Activated B cell treated with CpG ODN at 0.5 μM for 24 hours (primary cell): ENCODE measurements around the gene FGFR3. TPM values are rescaled to one million over a fixed set of nuclear protein-coding genes. Genes with fewer than 3 reads are reported as not detected.
"Not testable (repeated sequence)": the region's sequence is repeated elsewhere in the genome, so short reads cannot be mapped to it uniquely, and the experiment has no call there.

Experiments
- ATAC-seq: fragments of 200-7000 bp; cut with Tn5 transposase; one replicate; pipeline ENCODE4 v1.10.0; 2021; ENCODE audit warnings: low read depth, mild to moderate bottlenecking, moderate library complexity
- CTCF ChIA-PET: fragments of 350-600 bp; sonication (Branson Sonifier 250); formaldehyde crosslinking; loops from one replicate; lab custom pipeline; 2021; ENCODE audit warnings: antibody characterized with exemption; lab: Charles Lee
- POLR2A ChIA-PET: fragments of 350-600 bp; sonication (Branson Sonifier 250); formaldehyde crosslinking; loops from one replicate; lab custom pipeline; 2021; ENCODE audit warnings: antibody characterized with exemption; lab: Charles Lee
- DNase-seq: peaks from one replicate; pipeline ENCODE4 v3.0.0; 2022
- H3K27ac Mint-ChIP-seq: one replicate; pipeline ENCODE4 v1.8.0; 2020; ENCODE audit warnings: mixed read lengths
- H3K27me3 Mint-ChIP-seq: one replicate; pipeline ENCODE4 v1.8.0; 2021; ENCODE audit warnings: mixed read lengths
- H3K36me3 Mint-ChIP-seq: one replicate; pipeline ENCODE4 v1.8.0; 2021; ENCODE audit warnings: low read depth, mixed read lengths
- H3K4me1 Mint-ChIP-seq: one replicate; pipeline ENCODE4 v1.8.0; 2021; ENCODE audit warnings: mixed read lengths
- H3K4me3 Mint-ChIP-seq: one replicate; pipeline ENCODE4 v1.8.0; 2020; ENCODE audit warnings: mild to moderate bottlenecking, mixed read lengths
- H3K9me3 Mint-ChIP-seq: one replicate; pipeline ENCODE4 v1.8.0; 2020; ENCODE audit warnings: mixed read lengths
- intact Hi-C: fragments of 100-400 bp; cut with micrococcal nuclease; formaldehyde crosslinking; loops from one replicate; pipeline ENCODE4 v1.15.1; 2024
- total RNA-seq: library from RNA; stranded (reverse); gene quantifications from 2 replicates; pipeline ENCODE4 v1.2.3, GENCODE V29; 2022
- TF ChIP-seq, protein P1 (sequence below): fragments of 200-600 bp; IDR thresholded peaks from one replicate; pipeline ENCODE4 v1.8.0; 2022; ENCODE audit warnings: antibody characterized with exemption, mild to moderate bottlenecking

FGFR3 gene
- total RNA-seq, 1 donor from 2014 or later, result 0.40 TPM

DNA sequence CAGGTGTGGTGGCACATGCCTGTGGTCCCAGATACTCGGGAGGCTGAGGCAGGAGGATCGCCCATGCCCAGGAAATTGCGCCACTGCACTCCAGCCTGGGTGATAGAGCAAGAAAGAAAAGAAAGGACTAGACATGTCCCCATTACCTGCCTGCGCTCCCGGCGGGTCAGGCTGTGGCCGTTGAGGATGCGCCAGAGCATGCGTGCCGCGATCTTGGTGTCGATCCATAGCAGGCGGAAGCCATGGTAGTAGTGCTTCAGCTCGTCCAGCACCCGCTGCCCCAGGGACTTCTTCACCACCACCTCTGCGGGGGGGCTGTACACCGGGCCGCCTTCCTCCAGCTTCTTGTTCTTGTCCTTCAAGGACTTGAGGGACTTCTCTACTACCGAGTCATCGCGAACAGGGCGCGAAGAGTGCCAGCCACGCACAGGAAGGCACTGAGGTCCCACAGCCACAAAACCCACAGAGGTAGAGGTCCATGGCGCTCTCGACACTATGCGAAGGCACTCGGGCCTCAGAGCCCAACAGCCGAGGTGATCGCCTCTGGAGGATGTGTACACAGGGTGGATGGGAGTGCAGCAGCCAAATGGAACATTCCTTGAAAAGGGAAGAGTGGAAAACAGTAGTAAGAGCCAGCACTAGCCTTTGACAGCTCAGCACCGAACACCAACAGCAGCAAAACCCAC, 48.3 kb downstream of the FGFR3 start:
- Mint-ChIP-seq H3K27ac (no peak overlapping the region), H3K4me1 (no peaks in the 10 kb centered on the region), H3K36me3 (peaks cover 76% of the 10 kb centered on the region), H3K9me3 (no peaks in the 10 kb centered on the region), H3K4me3 (no peak overlapping the region), H3K27me3 (no peaks in the 10 kb centered on the region)
- TF ChIP-seq, protein P1, sequence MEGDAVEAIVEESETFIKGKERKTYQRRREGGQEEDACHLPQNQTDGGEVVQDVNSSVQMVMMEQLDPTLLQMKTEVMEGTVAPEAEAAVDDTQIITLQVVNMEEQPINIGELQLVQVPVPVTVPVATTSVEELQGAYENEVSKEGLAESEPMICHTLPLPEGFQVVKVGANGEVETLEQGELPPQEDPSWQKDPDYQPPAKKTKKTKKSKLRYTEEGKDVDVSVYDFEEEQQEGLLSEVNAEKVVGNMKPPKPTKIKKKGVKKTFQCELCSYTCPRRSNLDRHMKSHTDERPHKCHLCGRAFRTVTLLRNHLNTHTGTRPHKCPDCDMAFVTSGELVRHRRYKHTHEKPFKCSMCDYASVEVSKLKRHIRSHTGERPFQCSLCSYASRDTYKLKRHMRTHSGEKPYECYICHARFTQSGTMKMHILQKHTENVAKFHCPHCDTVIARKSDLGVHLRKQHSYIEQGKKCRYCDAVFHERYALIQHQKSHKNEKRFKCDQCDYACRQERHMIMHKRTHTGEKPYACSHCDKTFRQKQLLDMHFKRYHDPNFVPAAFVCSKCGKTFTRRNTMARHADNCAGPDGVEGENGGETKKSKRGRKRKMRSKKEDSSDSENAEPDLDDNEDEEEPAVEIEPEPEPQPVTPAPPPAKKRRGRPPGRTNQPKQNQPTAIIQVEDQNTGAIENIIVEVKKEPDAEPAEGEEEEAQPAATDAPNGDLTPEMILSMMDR, result no peak
- ChIA-PET CTCF (no interaction called here), POLR2A (no interaction called here)
- intact Hi-C loops, result no loop called here
- DNase-seq (no peak), ATAC-seq (no peak)

DNA sequence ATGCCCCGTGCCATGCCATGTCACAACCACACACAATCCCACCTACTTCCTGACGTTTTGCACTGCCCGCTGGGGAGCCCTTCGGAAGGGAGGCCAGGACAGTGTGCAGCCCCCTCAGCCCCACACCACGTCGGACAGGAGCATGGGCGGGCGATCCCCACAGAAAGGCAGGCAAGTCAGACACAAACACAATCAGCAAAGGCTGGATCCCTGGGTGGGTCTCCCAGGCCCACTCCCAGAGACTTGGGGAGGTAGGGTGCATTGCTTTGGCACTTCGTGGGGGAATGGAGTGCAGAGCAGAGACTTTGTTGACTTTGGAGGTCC, 48.8 kb downstream of the FGFR3 start:
- Mint-ChIP-seq H3K27ac (no peak overlapping the region), H3K36me3 (peaks cover 75% of the 10 kb centered on the region), H3K9me3 (no peaks in the 10 kb centered on the region), H3K4me1 (no peaks in the 10 kb centered on the region), H3K4me3 (no peak overlapping the region), H3K27me3 (no peaks in the 10 kb centered on the region)
- CTCF ChIA-PET, result no interaction called here
- intact Hi-C loops, result no loop called here
- POLR2A ChIA-PET, result no interaction called here
- ATAC-seq (no peak), DNase-seq (no peak)
- TF ChIP-seq, protein P1, result no peak

- H3K9me3 Mint-ChIP-seq, result no peaks in the 10 kb centered on the region
- ChIA-PET POLR2A (interaction anchor here (0.8 kb wide), 1 partner anchor 8 kb away, joined by 3 read pairs; no protein-coding TSS in a partner anchor), CTCF (no interaction called here)
- no peaks in the 10 kb centered on the region for H3K4me1 Mint-ChIP-seq
- H3K27me3 Mint-ChIP-seq, result no peaks in the 10 kb centered on the region
- DNase-seq, result no peak
- no peak for ATAC-seq
- H3K4me3 Mint-ChIP-seq, result no peak overlapping the region
- intact Hi-C loops, result no loop called here
- H3K27ac Mint-ChIP-seq, result no peak overlapping the region
- TF ChIP-seq, protein P1, result no peak
- H3K36me3 Mint-ChIP-seq, result peaks cover 76% of the 10 kb centered on the region
These were observed 49.3 kb downstream of the FGFR3 start for GRCh38 chr4:1842339-1842895.

DNA sequence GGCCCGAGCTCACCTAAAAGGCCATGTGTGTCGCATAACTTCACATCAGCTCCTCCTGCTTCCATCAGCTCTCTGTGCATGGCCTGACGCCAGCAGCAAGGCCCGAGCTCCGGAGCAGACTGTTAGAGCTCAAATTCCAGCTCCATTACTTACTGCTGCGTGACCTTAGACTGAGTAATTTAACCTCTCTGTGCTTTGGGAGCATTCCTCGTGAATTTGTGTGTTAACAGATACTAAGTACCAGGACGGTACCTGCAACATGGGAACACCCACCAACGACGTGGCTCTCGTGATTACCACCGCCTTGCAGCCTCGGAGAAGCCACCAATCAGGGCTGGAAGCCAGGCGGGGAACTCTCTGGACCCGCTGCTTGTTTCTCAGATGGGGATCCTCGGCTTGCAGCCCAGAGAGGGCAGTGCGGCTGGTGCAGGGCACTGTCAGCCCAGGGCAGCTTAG, 49.9 kb downstream of the FGFR3 start:
- no peaks in the 10 kb centered on the region for H3K9me3 Mint-ChIP-seq
- POLR2A ChIA-PET, result interaction anchor here (0.8 kb wide), 1 partner anchor 9 kb away, joined by 3 read pairs; no protein-coding TSS in a partner anchor
- ATAC-seq, result no peak

GRCh38 chr4:1843852-1844251, 50.8 kb downstream of the FGFR3 start:
- intact Hi-C loops, result no loop called here
- no peaks in the 10 kb centered on the region for H3K9me3 Mint-ChIP-seq
- DNase-seq, result no peak
- peaks cover 72% of the 10 kb centered on the region for H3K36me3 Mint-ChIP-seq
- no peaks in the 10 kb centered on the region for H3K27me3 Mint-ChIP-seq
- no peak overlapping the region for H3K4me3 Mint-ChIP-seq
- no peak for ATAC-seq
- ChIA-PET POLR2A (no interaction called here), CTCF (no interaction called here)
- H3K27ac Mint-ChIP-seq, result no peak overlapping the region
- TF ChIP-seq, protein P1, result no peak
- no peaks in the 10 kb centered on the region for H3K4me1 Mint-ChIP-seq

More for the DNA sequence above, 49.9 kb downstream of the FGFR3 start:
- H3K27ac Mint-ChIP-seq, result no peak overlapping the region
- CTCF ChIA-PET, result no interaction called here
- intact Hi-C loops, result no loop called here
- TF ChIP-seq, protein P1, result no peak
- no peaks in the 10 kb centered on the region for H3K4me1 Mint-ChIP-seq
- no peak overlapping the region for H3K4me3 Mint-ChIP-seq
- H3K27me3 Mint-ChIP-seq, result no peaks in the 10 kb centered on the region
- peaks cover 77% of the 10 kb centered on the region for H3K36me3 Mint-ChIP-seq
- no peak for DNase-seq

DNA sequence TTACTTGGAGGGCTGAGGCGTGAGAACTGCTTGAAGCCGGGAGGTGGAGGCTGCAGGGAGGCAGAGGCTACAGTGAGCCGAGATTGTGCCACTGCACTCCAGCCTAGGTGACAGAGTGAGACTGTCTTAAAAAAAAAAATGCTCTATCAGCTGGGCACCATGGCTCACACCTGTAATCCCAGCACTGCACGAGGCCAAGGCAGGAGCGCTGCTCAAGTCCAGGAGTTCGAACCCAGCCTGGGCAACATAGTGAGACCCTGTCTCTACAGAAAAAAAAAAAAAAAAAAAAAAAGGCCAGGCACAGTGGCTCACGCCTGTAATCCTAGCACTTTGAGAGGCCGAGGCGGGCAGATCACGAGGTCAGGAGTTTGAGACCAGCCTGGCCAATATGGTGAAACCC, 51.5 kb downstream of the FGFR3 start:
- POLR2A ChIA-PET, CTCF ChIA-PET, intact Hi-C loops, H3K9me3 Mint-ChIP-seq, H3K4me3 Mint-ChIP-seq, ATAC-seq, H3K4me1 Mint-ChIP-seq, H3K27me3 Mint-ChIP-seq, DNase-seq, H3K27ac Mint-ChIP-seq: not testable (repeated sequence)
- peaks cover 64% of the 10 kb centered on the region for H3K36me3 Mint-ChIP-seq
